GM19035 (cell line): ENCODE measurements around the gene RHOA.

Source experiments
- ATAC-seq: cut with Tn5 transposase; IDR thresholded peaks from one replicate; pipeline ENCODE4 v1.9.1; 2021; ENCODE audit not compliant: unreplicated experiment

The RHOA gene

DNA sequence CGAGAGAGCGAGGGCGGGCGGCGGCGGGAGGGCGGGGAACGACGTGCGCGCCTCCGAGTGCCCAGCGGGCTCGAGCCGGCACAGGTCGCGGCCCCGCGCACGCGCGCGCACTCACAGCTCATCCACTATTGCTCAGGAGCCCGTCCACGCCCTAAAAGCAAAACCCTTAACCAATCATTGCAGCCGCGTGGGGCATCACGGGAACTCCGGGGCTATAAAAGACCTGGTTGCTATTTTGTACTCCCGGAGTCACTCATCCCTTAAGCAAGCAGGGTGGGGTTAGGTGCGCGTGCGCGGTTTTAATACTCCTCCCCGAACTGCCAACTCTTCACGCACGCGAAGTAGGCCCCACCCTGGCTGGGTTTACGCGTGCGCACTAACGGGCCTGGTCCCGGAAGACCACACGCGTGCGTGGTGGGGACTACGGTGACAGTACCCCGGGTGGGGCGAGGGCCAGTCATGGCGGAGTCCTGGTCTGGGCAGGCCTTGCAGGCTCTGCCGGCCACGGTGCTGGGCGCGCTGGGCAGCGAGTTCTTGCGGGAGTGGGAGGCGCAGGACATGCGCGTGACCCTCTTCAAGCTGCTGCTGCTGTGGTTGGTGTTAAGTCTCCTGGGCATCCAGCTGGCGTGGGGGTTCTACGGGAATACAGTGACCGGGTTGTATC, at the start of gene RHOA, which contains the start of gene TCTA:
Gene RHOA (minus strand): TSS at position 9 of the 664 bp plus-strand sequence. CDS start 36,387 bp downstream, outside the sequence.
Gene TCTA (plus strand): TSS at position 456 of the 664 bp plus-strand sequence. CDS start 4 bp downstream, at position 460.
- ATAC-seq = peak; percentile 79

DNA sequence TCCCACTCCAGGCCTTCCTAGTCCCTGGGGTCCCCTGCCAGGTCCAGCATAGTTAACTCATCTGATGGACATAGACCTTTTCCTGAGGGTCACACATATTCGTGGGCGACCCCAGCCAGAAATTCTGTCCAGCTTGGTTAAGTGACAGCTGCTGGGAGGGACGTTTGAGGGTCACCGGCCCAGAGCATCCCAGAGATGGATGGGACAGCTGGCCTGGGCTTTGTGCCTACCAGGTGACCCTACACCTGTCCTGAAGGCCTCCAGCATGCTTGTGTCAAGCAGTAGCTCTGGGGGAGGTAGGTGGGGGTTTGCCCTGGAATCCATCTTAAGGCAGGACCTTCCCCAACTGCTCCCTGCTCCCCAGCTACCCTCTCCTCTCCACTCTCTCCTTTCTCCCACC, 49.2 kb upstream of the RHOA start:
- ATAC-seq = no peak

DNA sequence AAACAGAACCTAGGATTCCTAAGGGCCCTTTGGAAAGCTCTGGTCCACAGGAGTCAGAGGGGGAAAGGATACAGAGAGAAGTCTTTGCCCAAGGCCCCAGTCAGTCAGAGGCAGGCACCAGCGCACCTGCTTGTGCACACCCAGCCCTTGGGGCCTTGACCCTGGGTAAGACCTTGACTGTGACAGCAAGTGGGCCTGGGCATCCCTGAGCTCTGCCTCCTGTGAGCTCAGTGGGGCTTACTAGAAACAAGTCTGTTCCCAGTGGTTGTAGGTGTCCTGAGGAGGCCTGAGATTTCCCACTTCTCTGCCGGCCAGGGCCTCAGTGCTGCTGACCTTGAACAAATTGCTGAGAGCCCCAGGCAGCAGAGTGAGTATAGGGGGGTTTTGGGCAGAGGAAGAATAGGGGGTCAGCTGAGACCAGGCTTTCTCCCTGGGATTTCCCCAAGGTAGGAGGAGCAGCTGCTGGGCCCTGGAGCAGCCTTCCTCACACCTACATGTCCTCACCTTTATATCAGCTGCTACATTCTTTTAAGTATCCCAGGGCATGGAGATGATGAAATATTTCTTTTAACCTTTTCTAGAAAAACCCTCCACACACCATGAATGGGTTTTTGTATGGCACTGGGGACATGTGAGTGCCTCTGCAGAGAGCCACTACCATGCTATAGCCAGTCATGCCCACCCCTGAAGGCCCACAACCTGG, 48.6 kb upstream of the RHOA start:
- ATAC-seq = no peak

DNA sequence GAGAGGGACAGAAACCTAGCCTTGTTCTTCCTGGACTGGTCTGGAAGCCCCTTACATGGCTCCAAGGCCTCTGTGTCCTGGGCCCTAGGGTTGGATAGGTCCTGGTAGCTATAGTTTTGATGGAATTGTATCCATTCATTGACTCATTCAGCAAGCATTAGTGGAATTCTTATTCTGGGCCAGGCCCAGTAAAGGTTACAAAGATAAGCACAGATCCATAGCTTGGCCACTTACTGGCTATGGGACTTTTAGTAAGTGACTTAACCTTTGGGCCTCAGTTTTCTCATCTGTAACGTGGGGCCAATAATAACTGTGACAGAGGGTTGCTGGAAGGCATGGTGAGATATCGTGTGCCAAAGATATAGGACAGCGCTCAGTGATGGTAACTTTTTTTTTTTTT, 44.7 kb upstream of the RHOA start:
- no peak for ATAC-seq

DNA sequence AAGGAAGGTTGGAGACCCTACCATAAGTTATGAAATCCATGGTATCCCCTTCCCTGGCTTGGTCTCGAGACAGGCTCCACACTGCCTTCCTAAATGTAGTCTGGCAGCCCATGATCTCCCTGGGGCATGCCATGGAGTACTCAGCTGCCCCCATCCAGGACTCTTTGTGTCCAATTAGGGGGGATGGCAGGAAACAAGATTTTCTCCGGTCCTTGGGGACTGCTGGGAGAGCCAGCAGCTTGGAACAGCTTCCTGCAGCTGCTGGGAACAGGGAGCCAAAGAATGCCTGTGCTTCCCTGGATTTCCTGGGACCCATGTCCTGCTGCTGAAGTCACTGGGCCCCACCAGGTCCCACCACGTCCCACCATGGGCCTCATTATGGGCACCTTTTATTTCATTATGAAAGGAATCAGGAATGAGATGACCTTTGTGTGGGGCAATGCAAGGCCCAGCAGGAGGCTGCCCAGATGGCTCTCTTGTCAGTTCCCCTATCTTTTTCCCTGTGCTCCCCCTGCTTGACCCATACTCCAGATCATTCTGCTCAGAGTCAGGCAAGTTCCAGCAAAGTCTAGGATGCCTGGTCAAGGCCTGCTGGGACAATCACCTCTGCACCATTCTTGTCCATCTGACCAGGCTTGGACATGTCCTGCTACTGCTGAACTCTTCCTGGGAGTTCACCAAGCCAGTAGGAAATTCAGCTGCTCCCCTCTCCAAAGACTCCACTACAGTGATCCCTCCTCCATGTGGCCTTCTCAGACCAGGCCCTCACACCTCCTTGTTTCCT, 43.3 kb upstream of the RHOA start:
- no peak for ATAC-seq

DNA sequence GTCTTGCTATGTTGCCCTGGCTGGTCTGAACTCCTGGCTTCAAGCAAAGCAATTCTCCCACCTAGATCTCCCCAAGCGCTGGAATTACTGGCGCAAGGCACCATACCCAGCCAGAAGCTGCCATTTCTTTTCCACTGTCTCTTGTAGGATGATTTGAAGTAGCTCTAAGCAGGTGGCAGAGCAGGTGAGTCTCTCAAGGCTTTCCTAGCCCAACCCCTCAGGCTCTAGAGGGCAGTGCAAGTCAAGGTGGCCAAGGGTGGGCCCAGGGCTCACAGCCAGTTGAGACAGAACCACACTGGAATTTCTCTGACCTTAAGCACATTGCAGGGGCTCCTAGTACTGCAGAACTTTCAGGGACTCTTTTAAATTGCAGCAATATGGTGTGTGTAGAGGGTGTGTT, 42.7 kb upstream of the RHOA start:
- no peak for ATAC-seq

DNA sequence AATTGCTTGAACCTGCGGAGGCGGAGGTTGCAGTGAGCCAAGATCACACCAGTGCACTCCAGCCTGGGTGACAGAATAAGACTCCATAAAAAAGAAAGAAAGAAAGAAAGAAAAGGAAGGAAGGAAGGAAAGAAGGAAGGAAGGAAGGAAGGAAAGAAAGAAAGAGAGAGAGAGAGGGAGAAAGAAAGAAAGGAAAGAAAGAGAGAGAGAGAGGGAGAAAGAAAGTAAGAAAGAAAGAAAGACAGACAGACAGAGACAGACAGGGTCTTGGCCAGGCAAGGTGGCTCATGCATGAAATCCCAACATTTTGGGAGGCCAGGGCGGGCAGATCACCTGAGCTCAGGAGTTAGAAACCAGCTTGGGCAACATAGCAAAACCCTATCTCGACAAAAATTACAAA, 41.8 kb upstream of the RHOA start:
- no peak for ATAC-seq

DNA sequence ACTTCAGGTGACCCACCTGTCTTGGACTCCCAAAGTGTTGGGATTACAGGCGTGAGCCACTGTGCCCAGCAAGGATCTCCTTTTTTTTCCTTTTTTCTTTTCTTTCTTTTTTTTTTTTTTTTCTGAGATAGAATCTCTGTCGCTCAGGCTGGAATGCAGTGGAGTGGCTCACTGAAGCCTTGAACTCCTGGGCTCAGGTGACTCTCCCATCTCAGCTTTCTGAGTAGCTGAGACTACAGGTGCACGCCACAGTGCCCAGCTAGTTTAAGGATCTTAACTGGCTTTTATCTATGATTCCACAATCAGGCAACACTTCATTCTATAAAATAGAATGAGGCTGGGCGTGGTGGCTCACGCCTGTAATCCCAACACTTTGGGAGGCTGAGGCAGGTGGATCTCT, 33.6 kb upstream of the RHOA start:
- no peak for ATAC-seq

DNA sequence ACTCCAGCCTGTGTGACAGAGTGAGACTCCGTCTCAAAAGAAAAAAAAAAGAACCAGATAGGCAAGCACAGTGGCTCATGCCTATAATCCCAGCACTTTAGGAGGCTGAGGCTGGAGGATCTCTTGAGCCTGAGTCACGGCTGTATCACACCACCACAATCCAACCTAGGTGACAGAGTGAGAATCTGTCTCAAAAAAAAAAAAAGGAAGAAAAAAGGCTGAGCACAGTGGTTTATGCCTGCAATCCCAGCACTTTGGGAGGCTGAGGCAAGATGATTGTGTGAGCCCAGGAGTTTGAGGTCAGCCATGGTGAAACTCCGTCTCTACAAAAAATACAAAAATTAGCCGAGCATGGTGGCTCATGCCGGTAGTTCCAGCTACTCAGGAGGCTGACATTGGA, 23.0 kb upstream of the RHOA start:
- ATAC-seq = no peak

DNA sequence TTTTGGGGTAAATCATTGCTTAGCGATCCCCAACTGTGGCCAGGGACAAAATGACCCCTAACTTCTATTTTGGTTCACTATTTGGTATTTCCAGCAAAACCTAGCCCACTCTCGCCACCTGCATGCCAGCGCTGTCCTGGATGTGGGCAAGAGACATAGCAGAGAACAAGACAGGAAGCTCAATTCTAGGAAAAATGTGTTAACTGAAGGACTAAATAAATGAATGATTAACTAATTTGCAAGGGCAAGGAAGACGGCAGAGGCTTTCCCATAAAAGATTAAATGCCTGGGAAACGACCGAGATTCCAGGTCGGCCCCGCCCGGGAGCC, 16.9 kb upstream of the RHOA start:
- ATAC-seq = no peak

DNA sequence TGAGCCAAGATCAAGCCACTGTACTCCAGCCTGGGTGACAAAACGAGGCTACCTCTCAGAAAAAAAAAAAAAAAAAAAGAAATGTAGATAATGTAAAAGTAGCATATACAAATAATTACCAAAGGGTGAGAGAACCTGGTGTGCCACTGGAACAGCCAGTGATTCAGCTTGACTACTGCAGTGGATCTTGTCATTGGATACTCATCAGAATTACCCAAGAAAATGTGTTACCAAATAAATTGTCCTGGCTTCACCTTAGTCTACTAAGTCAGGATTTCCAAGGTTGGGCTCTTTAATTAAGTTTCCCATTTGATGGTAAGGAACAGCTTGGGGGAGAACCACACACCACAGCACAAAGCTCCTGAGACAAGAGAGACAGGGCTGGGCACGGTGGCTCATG, 15.8 kb upstream of the RHOA start:
- ATAC-seq = no peak

DNA sequence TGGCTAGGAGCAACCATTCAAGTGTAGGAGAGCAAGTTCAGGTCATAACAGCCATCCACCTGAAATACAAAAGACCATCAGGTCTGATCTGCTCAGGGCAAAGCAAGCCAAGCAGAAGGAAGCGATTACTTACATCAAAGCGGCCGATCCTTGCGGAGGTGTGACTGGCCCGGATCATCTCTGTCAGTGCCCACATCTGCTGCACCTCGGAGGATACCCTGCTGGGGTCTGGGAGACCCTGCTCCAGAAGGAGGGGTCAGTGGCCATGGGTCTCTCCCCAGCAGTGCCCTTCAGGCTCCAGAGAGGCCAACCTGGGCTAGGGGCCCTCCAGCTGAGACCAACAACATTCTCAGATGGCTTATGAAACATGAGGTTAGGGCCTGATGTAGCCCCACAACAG, 13.0 kb upstream of the RHOA start:
- ATAC-seq = no peak

DNA sequence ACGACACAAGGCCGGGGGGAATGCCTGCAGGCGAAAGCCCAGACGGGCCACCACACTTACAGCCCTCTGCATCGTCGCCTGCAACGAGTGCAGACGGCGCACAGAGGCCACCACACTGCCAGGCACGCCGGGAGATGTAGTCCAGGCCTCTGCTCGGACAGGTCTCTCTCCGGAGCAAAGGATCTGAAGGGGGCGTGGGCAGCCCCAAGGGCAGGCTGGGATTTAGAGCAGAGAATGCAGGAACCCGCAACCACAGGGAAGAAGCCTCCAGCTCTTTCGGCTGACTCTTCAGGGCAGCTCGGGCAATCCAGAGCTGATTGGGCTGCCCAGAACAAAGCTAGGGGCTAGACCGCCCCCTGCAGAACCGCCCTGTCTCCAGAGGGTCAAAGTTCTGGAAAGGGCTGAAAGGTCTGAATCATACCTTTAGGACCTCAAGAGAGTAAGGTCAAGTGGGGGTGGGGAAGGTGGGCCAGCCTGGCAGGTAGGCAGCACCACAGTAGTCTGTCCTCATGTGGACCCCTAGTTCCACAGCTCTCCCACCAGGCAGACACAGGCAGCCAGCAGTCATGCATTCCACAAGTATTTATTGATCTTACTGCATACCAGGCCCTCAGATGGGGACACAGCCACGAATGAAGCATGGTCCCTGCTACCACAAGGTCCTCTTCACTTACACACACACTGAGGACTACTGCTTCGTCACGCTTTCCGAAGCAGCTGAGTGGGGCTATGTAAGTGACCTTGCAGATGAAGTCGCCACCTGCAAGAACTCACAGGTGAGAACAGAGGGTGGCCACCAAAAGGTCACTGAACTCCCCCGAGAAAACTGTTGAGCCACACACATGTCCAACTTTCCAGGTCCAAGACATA, 10.8 kb upstream of the RHOA start, which contains the start of gene AMT:
Gene AMT (minus strand): TSS at position 95 of the 870 bp plus-strand sequence. CDS start 23 bp downstream, at position 72.
- no peak for ATAC-seq

DNA sequence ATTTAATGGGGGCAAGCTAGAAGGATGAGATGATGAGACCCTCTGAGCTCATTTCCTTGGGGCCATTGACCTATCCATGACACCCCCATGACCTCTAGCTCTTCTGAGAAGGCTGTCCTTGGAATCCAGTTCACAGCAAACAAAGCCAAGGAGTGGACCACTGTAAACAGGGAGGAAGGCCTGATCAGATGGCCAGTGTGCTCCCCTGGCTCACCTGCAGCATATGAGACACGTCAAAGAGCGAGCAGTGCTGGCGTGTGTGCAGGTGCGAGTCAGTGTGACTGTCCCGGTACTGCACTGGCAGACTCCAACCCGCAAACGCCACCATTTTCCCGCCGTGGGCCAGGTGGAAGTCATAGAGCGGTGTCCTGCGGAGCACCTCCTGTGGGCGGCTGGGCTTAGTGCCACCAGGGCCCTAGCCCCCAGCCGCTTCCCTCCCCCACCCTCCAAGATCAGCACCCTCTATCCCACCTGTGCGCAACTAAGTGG, 10.2 kb upstream of the RHOA start:
- no peak for ATAC-seq

DNA sequence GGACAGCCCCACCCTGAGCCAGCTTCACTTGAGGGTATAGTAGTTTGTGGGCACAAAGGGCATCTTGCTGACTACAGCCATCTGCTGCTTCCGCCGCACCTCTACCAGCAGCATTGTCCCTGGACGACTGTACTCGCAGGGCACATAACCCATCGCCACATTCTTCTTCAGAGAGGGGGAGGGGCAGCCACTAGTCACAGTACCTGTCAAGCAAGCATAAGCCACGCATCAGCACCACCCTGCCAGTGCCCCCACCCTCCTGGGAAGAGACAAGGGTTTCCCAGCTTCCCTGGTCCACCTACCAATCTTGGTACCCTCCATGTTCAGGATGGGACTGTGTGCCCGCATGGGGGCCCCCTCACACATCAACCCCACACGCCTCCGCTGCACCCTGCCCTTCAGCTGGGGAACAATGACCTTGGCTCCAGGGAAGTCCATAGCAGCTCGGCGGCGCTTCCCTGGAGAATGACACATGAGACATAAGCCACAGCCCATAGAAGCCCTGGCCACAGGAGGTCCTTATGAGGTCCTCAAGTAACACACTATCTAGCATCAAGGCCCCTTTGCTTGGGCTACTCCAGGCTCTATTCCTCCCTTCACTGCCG, 5.8 kb upstream of the RHOA start:
- no peak for ATAC-seq

DNA sequence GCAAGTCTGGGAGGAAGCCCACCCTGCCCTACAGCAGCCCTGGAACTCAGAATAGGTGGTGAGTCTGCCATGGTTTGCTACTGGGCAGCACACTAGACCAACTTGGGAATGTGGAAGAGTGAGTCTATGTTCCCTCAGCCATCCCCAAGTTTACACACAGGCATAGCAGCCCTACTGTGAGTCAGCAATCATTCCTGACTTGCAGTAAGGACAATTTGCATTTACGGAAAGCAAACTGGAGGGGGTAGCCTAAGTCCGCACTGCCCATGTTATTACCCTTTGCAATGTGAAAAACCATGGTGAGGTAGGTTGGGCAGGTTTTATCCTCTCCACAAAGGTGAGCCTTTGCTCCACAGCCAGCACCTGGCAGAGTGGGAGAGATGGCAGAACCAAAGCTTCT, 5.1 kb upstream of the RHOA start:
- ATAC-seq = no peak

DNA sequence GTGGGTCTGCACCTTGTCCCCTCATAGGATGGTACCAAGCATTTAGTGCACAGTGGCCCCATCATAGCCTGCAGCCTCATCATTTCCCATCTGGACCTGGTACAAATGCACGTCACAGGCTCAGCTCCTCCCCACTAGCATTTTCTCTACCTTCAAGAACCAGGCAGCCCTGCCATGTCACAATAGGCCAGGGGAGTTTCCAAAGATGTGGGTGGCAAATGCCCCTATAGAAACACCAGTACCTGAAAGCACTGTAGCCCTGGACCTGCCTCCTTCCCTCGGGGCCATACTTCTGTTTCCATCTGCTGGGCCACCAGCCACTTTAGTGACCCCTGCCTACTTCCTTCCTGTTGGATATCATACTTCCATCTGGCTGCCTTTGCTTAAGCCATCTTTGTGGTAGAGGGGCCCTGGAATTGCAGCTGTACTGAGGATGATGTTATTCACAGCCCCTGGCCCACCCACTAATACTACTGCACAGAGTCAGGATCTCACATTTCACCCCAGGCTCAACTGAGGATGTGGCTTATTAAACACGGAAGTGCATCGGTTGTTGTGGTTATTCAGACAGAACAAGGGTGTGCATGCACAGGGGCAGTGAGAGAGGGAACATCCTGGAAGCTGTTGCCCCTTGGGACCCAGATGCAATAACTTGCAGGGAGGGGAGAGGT, 4.3 kb upstream of the RHOA start:
- ATAC-seq = no peak

DNA sequence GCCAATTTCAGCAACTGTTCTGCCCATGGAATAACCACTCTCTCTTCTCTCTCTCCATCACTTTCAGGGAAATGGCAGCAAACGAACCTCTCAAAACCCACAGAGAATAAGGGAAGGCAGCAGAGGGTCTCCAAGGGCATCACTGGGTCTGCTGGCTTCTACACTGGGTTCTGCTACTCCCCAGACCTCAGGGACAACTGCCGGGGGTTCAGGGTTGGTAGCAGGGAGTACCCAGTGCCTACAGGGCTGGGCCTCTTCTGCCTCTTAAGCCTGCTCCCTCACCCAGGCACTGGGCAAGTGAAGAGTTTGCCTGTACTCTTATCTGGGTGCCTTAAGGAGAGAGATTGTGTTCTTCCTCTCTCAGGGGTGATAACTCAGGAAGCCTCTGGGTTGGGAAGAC, 3.0 kb upstream of the RHOA start:
- no peak for ATAC-seq

DNA sequence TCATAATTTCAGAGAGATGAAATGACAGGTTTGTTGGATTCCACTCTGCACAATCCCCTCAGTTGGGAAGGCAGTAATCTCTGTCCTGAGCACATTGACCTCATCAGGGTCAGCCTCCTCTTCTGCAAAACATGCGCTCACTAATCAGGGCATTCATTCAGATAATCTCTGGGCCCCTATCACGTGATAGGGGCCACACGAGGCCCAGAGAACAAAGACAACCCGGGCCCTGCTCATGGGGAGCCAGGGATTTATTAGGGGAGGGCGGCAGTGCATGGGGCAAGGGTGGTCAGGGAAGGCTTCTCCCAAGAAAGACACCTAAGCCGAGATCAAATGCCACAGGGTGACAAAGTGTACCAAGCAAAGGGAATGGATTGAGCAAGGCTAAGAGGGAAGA, 1.6 kb upstream of the RHOA start:
- ATAC-seq = no peak
